ENCODE measurements around the gene TMEM270. TPM values are rescaled to one million over a fixed set of nuclear protein-coding genes. Genes with fewer than 3 reads are reported as not detected.

Gene TMEM270
- total and polyA plus RNA-seq, 2 experiments from 2014 or later = not detected

DNA sequence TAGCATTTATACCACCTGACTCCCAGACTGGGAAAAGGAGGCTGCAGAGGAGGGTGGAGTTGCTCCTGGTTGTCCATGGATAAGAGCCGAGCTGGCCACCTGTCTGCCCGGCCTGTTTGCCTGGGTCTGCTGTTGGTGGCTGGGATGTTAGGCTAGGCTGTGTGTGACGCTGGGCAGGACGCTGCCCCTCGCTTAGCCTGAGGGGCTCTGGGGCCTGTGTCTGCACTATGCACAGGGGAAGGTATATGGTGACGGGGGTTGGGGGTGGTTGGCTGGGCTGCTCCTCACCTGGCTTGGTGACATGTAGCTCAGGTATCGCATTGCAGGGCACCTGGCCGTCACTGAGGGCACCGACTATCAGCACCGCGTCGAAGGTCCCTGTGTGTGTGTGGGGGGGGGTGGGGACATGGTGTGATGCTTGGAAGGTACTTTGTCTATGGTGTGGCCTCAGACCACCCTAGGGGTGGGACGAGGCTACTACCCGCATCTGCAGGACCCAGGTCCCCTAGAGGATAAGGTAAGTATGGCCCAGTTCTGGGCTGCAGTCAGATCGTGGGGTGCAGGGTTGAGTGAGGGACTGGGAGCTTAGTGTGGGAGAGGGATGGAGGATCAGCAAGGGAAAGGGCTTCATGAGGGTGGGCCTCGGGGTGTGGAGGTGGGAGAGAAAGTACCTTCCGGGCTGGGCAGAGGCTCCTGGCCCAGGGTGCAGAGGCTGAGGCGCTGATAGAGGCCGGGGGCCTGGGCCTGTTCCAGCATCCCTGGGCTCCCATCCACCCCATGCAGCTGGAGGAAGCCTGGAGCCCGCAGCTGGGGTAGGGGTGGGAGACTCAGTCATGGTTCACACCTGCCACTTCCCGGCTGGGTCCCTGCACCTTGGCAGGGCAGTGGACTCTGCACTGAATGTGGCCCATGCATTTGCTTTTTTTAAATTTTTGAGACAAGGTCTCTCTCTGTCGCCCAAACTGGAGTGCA lies 20.9 kb upstream of the TMEM270 start:
- Histone ChIP-seq H3K4me1 (ENCODE audit: low read depth) (peaks cover 13% of the 10 kb centered on the region), H3K4me3 (no peak overlapping the region), H3K27me3 (no peaks in the 10 kb centered on the region), H3K9me3 (ENCODE audit: low read depth) (no peaks in the 10 kb centered on the region), H3K27ac (no peak overlapping the region), H3K36me3 (no peaks in the 10 kb centered on the region)
- TF ChIP-seq, protein P1, sequence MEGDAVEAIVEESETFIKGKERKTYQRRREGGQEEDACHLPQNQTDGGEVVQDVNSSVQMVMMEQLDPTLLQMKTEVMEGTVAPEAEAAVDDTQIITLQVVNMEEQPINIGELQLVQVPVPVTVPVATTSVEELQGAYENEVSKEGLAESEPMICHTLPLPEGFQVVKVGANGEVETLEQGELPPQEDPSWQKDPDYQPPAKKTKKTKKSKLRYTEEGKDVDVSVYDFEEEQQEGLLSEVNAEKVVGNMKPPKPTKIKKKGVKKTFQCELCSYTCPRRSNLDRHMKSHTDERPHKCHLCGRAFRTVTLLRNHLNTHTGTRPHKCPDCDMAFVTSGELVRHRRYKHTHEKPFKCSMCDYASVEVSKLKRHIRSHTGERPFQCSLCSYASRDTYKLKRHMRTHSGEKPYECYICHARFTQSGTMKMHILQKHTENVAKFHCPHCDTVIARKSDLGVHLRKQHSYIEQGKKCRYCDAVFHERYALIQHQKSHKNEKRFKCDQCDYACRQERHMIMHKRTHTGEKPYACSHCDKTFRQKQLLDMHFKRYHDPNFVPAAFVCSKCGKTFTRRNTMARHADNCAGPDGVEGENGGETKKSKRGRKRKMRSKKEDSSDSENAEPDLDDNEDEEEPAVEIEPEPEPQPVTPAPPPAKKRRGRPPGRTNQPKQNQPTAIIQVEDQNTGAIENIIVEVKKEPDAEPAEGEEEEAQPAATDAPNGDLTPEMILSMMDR (IDR thresholded peaks at IDR 0.05; ENCODE audit: low read depth, low read length) = no peak
- DNase-seq (ENCODE audit: low read depth in 1 of 2, low spot score in 1 of 2) = no peak

DNA sequence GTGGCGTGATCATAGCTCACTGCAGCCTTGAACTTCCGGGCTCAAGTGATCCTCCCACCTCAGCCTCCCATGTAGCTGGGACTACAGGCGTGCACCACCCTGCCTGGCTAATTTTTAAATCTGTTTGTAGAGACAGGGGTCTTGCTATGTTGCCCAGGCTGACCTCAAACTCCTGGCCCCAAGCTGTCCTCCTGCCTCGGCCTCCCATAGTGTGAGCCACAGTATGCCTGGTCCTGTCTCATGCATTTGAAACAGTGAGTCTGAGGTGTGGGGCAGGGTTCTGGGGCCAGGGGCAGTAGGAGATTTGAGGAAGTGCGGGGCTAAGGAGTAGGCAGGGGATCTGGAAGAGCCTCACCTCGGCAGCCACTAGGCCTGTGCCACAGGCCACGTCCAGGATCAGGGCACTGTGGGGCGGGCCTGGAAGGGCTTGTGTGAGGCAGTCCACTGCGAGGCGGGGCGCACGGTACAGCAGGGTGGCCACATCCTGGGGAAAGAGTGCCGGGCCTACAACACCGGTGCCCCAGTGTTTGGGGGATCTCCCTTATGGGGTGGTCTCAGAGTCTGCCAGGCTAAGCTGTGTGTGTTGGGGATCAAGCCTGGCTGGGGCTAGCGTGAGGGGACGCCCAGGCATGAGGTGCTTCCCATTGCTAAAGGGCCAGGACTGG lies 20.1 kb upstream of the TMEM270 start:
- no peak for DNase-seq (ENCODE audit: low read depth in 1 of 2, low spot score in 1 of 2)
- no peaks in the 10 kb centered on the region for H3K9me3 ChIP-seq (ENCODE audit: low read depth)
- H3K27ac ChIP-seq = no peak overlapping the region
- TF ChIP-seq, protein P1 (IDR thresholded peaks at IDR 0.05; ENCODE audit: low read depth, low read length) = no peak
- no peak overlapping the region for H3K4me3 ChIP-seq
- H3K36me3 ChIP-seq = no peaks in the 10 kb centered on the region
- H3K4me1 ChIP-seq (ENCODE audit: low read depth) = peaks cover 13% of the 10 kb centered on the region
- H3K27me3 ChIP-seq = no peaks in the 10 kb centered on the region

DNA sequence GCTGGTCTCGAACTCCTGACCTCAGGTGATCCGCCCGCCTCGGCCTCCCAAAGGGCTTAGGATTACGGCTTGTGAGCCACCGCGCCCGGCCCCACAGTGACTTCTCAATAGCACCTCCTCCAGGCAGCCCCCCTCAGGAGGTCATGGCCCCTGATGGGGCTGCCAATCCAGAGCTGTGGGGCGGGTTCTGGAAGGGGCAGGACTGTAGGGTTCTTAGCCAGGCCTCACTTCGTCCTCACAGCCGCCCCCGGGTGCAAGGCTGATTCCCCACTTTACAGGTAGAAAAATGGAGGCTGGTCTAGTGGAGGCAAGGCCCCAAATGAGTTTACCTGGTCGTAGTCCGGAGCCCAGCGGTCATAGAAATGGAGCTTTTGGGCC lies 19.3 kb upstream of the TMEM270 start:
- DNase-seq (ENCODE audit: low read depth in 1 of 2, low spot score in 1 of 2) = no peak
- Histone ChIP-seq H3K27me3 (no peaks in the 10 kb centered on the region), H3K27ac (no peak overlapping the region), H3K4me3 (peak overlapping the region; percentile 30), H3K36me3 (no peaks in the 10 kb centered on the region), H3K9me3 (ENCODE audit: low read depth) (no peaks in the 10 kb centered on the region), H3K4me1 (ENCODE audit: low read depth) (peaks cover 13% of the 10 kb centered on the region)
- TF ChIP-seq, protein P1 (IDR thresholded peaks at IDR 0.05; ENCODE audit: low read depth, low read length) = no peak

DNA sequence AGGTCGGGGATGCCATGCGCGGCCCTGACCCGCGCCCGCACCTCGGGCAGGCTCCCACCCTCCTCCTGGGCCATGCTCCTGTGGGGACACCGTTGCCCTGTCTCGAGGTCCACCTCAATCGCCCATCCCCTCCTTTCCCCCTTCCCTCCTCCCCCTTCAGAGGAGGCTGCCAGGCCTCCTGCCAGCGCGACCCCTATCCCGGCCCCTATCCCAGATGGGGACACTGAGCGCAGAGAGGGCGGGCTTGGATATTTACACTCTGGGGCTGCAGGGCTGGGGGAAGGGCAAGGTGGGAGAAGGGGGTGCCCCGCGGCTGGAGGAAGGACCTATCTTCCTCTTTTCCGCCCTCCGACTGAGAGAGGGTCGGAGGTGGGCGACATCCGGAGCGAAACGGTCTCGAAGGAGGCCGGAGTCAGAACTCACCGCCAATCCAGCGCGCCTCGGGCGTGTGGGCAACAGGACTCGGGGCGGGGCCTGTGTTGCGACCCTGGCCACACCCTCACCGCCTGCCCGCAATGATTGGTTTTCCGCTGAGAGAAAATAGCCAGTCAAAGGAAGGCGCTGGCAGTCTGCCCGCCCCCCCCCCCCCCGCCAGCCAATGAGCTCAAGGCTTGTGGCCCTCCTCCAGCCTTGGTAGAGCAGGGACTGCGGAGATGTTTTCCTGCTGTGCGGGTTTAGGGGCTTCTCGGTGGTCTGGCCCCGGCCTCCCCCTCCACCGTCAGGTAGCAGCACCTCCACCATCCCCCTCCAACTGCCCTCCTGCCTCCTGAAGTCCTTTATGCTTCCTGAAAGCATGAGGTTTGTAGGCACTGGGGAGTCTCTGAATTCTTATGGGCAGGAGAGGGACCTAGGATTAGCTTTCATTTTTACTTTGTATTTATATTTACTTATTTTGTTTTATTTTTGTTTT lies 18.6 kb upstream of the TMEM270 start, which contains the start of gene METTL27:
METTL27 (minus strand) TSS at position 450 of the 910 bp plus-strand sequence; CDS start at position 74, 376 bp downstream.
- Histone ChIP-seq H3K27me3 (no peaks in the 10 kb centered on the region), H3K4me3 (peak within 1 kb of the TSS; percentile 43), H3K36me3 (no peaks in the 10 kb centered on the region), H3K27ac (peak within 1 kb of the TSS; percentile 70), H3K4me1 (ENCODE audit: low read depth) (peaks cover 13% of the 10 kb centered on the region), H3K9me3 (ENCODE audit: low read depth) (no peaks in the 10 kb centered on the region)
- TF ChIP-seq, protein P1 (IDR thresholded peaks at IDR 0.05; ENCODE audit: low read depth, low read length) = no peak
- peak; percentile 95 to 97 for DNase-seq (ENCODE audit: low read depth in 1 of 2, low spot score in 1 of 2)

DNA sequence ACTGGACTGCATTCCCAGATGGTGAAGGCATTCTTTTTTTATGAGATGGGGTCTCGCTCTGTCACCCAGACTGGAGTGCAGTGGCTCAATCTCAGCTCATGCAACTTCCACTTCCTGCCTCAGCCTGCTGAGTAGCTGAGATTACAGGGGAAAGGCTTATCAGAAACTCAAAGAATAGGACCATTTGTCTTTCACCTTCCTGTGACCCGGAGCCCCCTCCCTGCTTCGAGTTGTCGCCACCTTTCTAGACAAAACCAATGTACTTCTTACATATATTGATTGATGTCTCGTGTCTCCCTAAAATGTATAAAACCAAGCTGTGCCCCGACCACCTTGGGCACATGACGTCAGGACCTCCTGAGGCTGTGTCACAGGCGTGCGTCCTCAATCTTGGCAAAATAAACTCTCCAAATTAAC lies 16.8 kb upstream of the TMEM270 start:
- no peaks in the 10 kb centered on the region for H3K27me3 ChIP-seq
- H3K27ac ChIP-seq = peak overlapping the region; percentile 70
- TF ChIP-seq, protein P1 (IDR thresholded peaks at IDR 0.05; ENCODE audit: low read depth, low read length) = no peak
- H3K36me3 ChIP-seq = no peaks in the 10 kb centered on the region
- H3K4me3 ChIP-seq = no peak overlapping the region
- DNase-seq (ENCODE audit: low read depth in 1 of 2, low spot score in 1 of 2) = no peak
- H3K4me1 ChIP-seq (ENCODE audit: low read depth) = peaks cover 13% of the 10 kb centered on the region
- H3K9me3 ChIP-seq (ENCODE audit: low read depth) = no peaks in the 10 kb centered on the region
